ENCODE data around the gene ARHGAP6. TPM values are rescaled to one million over a fixed set of nuclear protein-coding genes. Genes with fewer than 3 reads are reported as not detected.

ARHGAP6 gene
- total and polyA plus RNA-seq, 2 experiments from 2014 or later, result 0.26 to 0.59 TPM

GRCh38 chrX:11484290-11484689 is 181.4 kb downstream of the ARHGAP6 start:
- H3K4me1 ChIP-seq (ENCODE audit: insufficient read depth), result 0 out of 2 replicates have a peak, but pooled peaks cover 9% of the 10 kb centered on the region
- TF ChIP-seq CREB1 (CRISPR knock-in tag; IDR thresholded peaks at IDR 0.05; ENCODE audit: low read depth) (no peak), CTCF (conservative IDR thresholded peaks at IDR 0.05; ENCODE audit: low read depth in 2 of 2) (no peak), POLR2AphosphoS5 (IDR thresholded peaks at IDR 0.05; ENCODE audit: low read depth) (no peak), EZH2phosphoT487 (IDR thresholded peaks at IDR 0.05; ENCODE audit: unreplicated experiment) (no peak), JUNB (IDR thresholded peaks at IDR 0.05; ENCODE audit: unreplicated experiment) (no peak), REST (IDR thresholded peaks at IDR 0.05; ENCODE audit: unreplicated experiment) (no peak), EZH2 (IDR thresholded peaks at IDR 0.05; ENCODE audit: low read depth, unreplicated experiment) (no peak), ZNF462 (CRISPR knock-in tag; IDR thresholded peaks at IDR 0.05) (no peak), ZNF331 (CRISPR knock-in tag; IDR thresholded peaks at IDR 0.05; ENCODE audit: low read depth) (no peak)
- no peak overlapping the region for H3K27ac Mint-ChIP-seq
- H3K27me3 ChIP-seq (ENCODE audit: insufficient read depth), result no peaks in the 10 kb centered on the region
- H3K4me3 Mint-ChIP-seq, result no peak overlapping the region
- H3K4me1 Mint-ChIP-seq, result peaks cover 19% of the 10 kb centered on the region
- no peaks in the 10 kb centered on the region for H3K27me3 Mint-ChIP-seq (ENCODE audit: insufficient read depth, low read depth, poor library complexity)
- H3K36me3 Mint-ChIP-seq (ENCODE audit: low read depth), result no peaks in the 10 kb centered on the region
- no peaks in the 10 kb centered on the region for H3F3A ChIP-seq (replicated peaks; ENCODE audit: low read depth)
- ATAC-seq, result no peak
- H4K20me1 ChIP-seq (replicated peaks; ENCODE audit: insufficient read depth), result no peaks in the 10 kb centered on the region
- no peaks in the 10 kb centered on the region for H3K9me3 Mint-ChIP-seq
- no peak overlapping the region for H2AFZ ChIP-seq
- no peaks in the 10 kb centered on the region for H3K79me2 ChIP-seq (replicated peaks; ENCODE audit: insufficient read depth)
- H3K27ac ChIP-seq (ENCODE audit: low read depth), result no peak overlapping the region
- H3K36me3 ChIP-seq (ENCODE audit: insufficient read depth), result no peaks in the 10 kb centered on the region
- H3K9me2 ChIP-seq (ENCODE audit: insufficient read depth), result no peaks in the 10 kb centered on the region
- H3K4me3 ChIP-seq, result no peak overlapping the region
- no peak overlapping the region for H3K4me2 ChIP-seq
- no peak for DNase-seq (ENCODE audit: low spot score)
